Fibroblast of skin of right biceps (primary cell): Measurements from ENCODE around the gene PIP5K1A.
"Not testable (repeated sequence)": the region's sequence is repeated elsewhere in the genome, so short reads cannot be mapped to it uniquely, and the experiment has no call there.

Experiments
- DNase-seq: peaks from one replicate; pipeline ENCODE4 v3.0.0-alpha.2; 2013

PIP5K1A gene, protein sequence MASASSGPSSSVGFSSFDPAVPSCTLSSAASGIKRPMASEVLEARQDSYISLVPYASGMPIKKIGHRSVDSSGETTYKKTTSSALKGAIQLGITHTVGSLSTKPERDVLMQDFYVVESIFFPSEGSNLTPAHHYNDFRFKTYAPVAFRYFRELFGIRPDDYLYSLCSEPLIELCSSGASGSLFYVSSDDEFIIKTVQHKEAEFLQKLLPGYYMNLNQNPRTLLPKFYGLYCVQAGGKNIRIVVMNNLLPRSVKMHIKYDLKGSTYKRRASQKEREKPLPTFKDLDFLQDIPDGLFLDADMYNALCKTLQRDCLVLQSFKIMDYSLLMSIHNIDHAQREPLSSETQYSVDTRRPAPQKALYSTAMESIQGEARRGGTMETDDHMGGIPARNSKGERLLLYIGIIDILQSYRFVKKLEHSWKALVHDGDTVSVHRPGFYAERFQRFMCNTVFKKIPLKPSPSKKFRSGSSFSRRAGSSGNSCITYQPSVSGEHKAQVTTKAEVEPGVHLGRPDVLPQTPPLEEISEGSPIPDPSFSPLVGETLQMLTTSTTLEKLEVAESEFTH

DNA sequence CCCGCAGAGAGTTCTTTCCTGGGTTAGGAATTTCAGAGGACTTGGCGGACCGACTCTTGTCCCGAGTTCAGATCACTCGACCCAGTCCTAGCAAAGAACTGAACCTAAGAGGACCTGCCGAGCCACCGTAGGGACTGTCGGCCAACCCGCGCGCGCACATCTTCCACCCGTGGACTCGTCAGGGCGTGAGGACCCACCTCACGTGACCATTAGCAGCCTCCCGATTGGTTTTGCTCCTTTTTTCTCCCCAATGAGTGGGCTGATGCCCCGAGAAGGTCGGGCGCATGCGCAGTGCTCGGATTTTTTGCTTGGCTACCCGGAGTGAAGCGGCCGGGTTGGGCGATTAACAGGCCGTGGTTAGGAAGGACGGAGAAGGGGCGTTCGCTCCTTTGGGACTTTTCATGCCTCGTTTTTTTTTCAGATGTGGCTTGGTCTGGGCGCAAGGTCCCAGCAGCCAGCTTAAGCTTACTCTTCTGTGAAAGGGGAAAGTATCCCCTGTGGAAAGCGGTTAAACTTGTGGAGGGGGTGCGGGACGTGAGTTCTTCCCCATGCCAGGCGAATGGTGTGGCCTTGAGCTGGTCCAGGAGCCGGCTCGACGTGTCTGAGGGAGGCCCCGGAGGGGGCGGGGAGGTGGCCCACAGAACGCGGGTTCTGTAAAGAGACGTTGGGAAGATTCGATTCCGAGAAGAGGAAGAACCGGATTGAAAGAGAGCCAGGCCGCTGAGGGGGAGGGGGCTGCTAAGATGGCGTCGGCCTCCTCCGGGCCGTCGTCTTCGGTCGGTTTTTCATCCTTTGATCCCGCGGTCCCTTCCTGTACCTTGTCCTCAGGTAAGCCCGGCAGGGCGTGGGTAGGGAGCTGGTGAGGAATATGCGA lies at the start of gene PIP5K1A:
Gene PIP5K1A (plus strand): TSS at position 299 of the 874 bp plus-strand sequence. CDS start 445 bp downstream, at position 744.
- DNase-seq, result peak; percentile 98

DNA sequence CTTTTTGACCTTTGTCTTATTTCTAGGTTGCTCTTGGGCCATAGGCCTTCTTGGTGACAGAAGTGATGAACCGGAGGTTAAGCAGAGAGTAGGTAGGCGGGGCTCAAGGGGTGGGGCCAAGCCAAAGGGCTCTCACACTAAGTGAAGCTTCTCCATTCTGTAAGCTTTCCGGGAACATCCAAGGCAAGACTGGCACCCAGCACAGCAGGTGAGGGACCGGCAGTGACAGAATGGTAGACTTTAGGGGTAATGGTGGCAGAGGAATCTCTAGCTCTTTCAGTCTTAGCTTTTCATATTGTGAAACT lies 41.9 kb upstream of the PIP5K1A start, which contains the start of gene TNFAIP8L2:
Gene TNFAIP8L2 (plus strand): TSS at position 135 of the 305 bp plus-strand sequence. CDS start 2,049 bp downstream, outside the sequence.
- DNase-seq, result no peak

DNA sequence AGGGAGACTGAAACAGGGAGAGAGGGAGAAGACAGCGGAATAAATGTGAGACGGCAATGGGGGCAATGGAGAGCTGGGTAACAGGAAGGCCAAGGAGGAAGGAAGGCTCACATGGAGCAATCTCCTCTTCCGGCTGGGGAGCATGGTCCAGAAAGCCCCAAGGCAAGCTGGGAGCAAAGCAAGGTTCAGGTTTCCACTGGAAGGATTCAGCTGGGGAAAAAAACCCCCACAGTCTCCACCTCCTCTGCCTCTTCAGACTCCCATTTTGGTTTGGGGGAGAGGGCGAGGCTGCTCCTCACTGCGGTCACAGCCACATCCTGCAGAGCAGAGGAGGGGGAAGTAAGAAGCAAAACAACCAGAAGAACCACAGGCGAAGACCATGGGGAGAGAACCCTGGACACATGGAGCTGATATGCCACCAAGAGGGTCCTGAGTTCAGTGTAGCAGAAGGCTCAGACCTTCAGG lies 41.3 kb upstream of the PIP5K1A start:
- DNase-seq, result no peak

DNA sequence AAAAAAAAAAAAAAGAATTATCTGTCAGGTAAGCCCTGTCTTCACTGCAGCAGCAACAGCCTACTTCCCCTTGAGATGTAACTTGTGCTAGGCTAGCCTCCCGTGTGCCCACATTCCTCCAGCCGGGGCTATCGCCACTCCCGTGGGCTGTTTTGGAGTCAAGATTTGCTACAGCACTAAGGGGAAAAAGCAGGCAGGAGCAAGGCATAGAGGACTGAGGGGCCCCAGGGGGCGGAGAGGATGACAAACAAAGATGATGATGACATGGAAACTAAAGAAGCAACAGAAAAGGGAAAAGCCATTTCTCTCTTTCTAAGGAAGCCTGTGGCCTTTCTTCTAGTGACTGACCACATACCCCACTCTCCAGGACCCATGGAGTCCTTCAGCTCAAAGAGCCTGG lies 40.0 kb upstream of the PIP5K1A start:
- no peak for DNase-seq

DNA sequence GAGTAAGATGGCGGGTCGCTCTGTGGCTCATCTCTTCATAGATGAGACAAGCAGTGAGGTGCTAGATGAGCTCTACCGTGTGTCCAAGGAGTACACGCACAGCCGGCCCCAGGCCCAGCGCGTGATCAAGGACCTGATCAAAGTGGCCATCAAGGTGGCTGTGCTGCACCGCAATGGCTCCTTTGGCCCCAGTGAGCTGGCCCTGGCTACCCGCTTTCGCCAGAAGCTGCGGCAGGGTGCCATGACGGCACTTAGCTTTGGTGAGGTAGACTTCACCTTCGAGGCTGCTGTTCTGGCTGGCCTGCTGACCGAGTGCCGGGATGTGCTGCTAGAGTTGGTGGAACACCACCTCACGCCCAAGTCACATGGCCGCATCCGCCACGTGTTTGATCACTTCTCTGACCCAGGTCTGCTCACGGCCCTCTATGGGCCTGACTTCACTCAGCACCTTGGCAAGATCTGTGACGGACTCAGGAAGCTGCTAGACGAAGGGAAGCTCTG lies 39.6 kb upstream of the PIP5K1A start:
- no peak for DNase-seq

DNA sequence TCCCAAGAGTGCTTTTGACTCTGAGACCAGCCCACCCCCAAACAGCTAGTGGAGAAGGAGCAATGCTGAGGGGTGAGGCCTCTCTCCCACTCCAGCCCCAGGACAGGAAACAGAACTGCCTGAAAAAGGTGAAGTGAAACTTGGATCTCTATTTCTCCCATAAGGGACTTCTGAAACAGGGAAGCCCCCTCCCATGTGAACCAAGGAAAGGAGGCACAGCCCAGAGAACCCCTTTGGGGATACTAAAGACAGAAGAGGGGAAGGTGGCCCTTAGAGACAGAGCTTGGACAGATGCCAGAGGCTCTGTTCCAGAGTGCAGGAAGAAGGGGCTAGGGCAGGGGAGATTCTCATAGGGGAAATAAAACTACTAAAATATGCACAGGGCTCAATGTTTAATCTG lies 39.0 kb upstream of the PIP5K1A start:
- DNase-seq, result no peak

DNA sequence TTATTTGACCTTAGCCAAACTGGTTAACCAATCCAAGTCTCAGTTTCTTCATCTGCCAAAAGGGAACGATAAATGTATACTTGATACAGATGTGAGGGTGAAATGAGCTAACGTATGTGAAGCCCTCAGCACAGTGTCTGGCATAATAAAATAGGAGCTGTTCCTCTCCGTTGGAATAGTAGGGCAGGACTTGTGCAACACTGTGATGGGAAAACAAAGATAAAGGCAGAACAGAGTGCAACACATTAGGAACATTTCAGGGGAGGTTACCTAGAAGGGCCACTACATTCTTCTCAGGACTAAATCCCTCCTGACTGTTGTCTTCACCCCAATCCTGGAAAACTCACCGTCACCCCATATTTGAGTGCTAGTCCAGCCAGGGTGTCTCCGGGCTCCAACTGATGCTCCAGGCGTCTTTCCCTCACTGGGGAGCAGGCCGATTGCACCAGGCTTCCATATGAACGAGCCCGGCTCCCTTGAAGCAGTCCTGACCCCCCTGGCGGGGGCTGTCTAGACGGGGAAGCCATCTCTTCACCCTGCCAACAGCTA lies 33.5 kb upstream of the PIP5K1A start:
- no peak for DNase-seq

DNA sequence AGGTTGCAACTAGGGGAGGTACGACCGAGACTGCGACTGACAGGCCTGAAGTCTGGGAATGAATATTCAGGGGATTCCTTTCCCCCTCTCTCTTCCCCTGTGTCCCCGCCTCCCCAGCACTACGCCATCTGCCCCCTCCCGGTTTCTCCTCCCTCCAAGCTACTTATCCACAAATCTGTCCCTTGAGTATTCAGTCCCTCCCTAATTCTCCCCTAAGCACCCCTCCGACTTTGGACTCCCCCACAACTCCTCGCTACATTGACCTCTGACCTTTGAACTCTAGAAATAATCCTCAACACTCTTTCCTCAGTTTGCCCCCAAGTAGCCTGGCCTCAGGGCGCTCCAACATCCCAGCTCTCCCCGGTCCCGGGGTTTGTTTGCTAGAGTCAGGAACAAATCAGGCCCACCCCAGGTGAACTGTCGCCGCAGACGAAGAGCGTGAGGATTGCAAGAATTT lies 33.0 kb upstream of the PIP5K1A start:
- DNase-seq, result peak; percentile 62

DNA sequence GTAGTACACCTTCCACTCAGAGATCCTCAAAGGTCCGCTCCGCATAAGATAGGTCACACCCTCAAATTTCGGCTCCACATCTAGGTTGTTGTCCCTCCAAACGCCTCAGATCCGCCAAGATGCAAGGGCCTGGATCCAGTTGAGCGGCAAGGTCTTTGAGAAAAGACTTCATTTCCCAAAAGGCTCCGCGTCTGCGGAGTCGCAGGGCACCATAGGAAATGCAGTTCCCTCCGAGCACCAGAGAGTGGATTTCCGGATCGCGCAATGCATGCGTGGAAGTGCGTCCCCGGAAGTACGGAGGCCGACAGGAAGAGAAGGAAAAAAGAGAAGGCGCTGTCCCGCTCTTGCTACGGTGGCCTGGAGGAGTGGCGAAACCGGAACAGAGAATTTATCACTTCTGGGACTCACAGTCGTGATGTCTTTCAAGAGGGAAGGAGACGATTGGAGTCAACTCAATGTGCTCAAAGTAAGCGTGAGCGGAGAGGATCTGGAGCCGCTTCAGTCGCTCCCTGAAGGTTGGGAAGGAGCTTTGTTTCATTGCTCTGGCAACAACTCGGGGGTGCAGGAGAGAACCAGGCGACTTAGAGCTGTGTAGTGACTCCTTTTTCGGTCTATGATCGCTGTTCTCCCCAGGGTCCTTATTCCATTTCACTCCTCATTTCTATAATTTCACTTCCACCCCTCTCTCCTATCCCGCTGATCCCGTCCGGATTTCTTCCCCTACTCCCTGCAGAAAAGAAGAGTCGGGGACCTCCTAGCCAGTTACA lies 32.4 kb upstream of the PIP5K1A start, which contains the start of the genes LYSMD1 and SCNM1:
Gene LYSMD1 (minus strand): TSS at position 165 of the 767 bp plus-strand sequence. CDS start 644 bp downstream, outside the sequence.
Gene SCNM1 (plus strand): TSS at position 407 of the 767 bp plus-strand sequence. CDS start 9 bp downstream, at position 416.
- DNase-seq, result peak; percentile 100

DNA sequence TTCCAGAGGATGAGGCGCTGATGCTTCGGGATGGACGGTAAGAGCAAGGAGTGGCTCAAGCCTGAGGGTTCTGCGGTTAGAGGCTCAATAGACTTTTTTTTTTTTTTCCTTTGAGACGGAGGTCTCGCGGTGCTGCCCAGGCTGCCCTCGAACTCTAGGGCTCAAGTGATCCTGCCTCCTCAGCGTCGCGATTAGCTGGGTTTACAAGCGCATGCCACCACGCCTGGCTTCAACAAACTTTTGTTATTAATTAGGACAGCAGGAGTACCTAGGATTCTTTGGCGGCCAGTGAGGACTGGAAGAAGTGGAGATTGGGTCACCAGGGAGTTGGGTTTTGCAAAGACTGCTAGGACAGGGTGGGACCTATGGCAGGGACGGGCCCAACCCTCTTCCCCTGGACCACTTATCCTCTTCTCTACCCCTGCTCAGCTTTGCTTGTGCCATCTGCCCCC lies 31.8 kb upstream of the PIP5K1A start:
- DNase-seq, result peak; percentile 64

DNA sequence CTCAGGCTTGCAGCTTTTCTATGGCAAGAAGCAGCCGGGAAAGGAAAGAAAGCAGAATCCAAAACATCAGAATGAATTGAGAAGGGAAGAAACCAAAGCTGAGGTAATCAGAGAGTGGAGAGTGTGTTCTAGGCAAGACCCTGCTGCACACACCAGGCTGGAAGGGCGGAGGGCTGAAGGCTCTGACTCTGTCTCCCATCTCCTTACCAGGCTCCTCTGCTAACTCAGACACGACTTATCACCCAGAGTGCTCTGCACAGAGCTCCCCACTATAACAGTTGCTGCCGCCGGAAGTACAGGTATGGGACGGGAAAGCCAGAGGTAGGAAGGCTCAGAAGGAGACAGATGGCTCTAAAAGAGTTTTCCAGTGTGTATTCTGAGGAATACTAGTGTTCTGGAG lies 31.2 kb upstream of the PIP5K1A start:
- DNase-seq, result no peak

DNA sequence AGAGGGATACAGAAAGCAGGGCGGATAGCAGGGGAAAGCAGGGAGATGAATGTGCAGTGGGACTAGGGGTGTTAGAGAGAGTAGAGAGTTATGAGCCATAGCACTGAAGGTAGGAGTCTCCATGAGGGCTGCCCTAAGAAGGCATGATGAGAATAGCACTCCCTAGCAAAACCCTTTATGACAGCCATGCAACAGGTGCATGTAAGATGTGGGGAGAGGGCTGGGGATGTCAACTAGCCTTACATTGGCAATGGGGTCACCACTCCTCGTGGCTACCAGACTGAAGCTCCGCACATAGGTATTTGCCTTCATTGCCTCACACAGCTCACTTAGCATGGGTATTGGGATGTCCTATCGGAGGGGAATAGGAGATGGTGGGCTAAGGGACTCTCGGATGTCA lies 27.2 kb upstream of the PIP5K1A start:
- DNase-seq, result no peak

DNA sequence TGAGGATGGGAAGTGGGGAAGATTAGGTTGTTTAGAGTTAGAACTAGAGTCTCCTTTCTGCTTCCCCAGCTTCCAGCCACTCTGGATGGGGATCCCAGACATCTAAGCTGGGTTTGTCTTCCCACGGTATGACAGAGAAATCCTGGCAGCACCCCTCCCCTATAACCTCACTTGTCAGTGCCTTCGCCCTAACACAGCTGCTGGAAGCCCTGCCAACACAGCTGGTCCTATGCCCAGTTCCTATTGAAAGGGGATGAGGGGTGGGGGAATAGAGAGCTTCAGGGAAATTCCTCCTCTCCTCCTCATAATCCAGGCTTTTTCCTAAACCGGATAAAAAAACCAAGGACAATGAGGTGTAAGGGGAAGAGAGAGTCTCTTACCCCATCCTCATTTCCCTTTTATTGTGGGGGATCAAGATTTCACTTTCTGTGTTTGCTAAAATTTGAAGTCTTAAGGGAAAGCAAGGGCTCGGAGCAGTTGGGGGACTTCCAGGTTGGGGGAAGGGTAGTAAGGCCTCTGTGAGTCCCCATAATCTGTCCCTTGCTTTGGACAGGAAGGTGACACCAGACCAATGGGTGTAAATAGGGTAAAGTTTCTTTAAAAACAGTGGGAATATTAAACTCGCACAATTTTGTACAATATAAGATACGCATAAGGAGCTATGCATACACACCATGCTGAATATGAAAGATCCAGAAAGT lies 23.2 kb upstream of the PIP5K1A start:
- no peak for DNase-seq

DNA sequence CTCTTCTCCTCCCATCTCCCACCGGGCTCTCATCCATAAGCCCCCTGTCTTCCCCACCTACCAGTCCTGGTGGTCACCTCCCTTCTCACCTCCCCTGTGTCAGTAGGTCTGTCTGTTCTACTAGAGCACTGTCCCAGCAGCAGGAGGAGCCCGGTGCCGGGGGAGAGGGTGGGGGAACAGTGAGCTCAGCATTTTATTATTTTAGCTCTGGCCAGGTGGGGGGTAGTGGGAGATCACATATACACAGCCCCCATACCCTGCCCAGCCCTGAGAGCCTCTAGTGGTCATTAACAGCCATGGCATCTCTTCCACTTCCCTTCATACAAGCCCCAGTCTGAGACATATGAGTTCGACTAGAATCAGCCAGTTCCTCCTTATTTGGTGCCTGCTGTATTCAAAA lies 22.5 kb upstream of the PIP5K1A start, which contains the start of gene TMOD4:
Gene TMOD4 (minus strand): TSS at position 119 of the 400 bp plus-strand sequence. CDS start 1,106 bp downstream, outside the sequence.
- peak; percentile 15 for DNase-seq

DNA sequence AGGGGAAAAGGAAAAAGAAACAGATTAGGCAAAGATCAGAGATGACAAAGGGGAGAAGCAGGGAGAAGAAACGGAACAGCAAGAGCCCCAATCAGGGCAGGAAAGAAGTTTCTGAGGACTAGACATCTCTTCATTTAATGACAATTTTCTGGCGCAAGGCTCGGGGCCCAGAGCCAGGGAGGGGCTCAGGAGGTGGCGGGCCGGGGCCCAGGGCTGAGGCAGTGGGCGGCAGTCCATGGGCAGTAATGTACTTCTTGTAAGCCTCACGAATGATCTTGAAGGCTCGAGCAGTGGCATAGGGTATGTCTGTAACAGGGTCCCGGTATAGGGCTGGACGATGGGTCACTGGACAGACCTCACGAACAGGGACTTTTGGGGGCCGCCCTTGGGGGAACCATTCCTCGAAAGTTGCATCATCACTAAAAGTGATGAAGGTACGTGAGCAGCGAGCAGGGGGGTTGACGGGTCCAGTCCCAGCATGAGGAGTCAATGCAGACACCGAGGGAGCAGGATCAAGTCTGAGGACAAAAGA lies 21.8 kb upstream of the PIP5K1A start:
- DNase-seq, result no peak

DNA sequence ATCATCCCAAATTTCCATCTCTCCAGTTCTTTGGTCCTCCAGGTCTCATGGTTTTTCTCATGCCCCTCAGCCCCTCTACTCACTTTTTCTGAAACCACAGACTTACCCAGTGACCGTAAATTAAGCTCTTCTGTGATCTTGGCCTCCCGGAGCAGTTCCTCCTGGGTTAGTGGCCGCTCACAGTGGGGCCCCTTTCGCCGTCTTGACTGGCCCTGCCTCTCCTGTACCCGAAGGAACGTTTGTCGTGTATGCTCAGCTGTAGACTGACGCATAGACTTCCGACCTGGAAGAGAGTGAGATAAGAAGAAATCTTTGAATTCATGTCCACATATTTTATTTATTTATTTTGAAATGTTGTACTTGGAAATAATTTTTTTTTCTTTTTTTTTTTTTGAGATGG lies 14.1 kb upstream of the PIP5K1A start:
- no peak for DNase-seq

DNA sequence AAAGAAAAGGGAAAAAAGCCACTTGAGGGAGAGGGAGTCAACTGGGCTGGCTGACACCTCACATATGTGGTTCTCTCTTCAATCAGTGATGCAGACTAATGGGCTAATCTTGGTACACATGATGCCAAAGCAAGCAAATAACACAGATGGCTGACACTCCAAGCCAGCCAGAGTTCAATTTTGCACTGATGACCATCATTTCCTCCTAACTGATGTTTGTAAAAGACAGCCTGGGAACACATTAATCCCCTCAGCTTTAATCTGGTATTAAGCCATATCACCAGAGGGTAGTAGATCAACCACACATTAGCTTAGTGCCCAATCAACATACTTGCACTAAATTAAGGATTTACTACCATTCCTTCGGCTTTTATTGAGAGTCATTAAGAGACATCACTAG lies 11.1 kb upstream of the PIP5K1A start:
- DNase-seq, result no peak

DNA sequence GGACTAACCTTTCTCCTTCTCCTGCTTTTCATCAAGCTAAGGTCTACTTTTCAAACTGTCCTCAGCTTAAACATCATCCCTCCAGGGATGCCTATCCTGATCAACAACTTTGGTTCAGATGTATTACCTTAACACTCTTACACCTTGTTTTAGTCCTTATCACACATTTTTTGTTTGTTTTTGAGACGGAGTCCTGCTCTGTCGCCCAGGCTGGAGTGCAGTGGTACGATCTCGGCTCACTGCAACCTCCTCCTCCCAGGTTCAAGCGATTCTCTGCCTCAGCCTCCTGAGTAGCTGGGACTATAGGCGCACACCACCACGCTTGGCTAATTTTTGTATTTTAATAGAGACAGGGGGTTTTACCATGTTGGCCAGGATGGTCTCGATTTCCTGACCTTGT lies 9.7 kb upstream of the PIP5K1A start:
- not testable (repeated sequence) for DNase-seq

DNA sequence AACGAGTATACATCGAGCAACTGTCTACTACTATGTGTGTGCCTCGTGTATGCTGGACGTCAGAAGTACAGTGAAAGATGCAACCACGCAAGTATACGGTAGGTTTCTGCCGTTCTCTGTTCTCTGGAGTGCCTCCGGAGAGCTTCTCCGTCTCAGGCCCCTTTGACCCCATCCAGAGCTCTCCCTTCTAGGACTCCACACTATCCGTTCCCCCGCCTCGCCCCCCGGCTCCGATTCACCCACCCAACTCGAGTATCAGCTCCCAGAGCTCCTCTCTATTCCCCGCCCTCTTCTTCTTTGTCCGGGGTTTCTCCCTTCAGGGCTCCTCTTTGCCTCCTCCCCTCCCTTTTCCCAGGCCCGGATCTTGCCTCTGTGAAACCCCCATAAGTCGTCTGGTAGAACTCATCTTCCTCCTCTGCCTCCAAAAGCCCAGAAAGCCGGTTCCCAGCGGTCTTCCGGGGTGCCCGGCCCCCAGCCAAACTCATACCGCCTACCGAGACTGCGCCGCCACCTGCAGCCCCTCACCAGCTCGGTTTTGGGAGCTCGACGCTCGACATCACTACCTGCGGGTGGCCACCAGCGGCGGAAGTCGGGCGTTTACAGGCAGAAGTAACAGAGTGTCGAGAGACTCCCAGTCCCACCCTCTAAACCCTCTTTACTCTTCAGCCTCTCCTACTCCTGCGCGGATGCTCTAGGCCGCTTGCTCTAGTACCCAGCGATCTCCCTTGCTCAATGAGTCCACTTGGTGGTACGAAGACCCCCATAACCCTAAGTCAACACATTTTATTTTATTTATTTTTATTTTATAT lies 8.5 kb upstream of the PIP5K1A start, which contains the start of gene VPS72:
Gene VPS72 (minus strand): TSS at position 561 of the 809 bp plus-strand sequence. CDS start 76 bp downstream, at position 485.
- DNase-seq, result peak; percentile 91
